ENCODE measurements around the gene CEP63. TPM values are rescaled to one million over a fixed set of nuclear protein-coding genes. Genes with fewer than 3 reads are reported as not detected.

CEP63 gene
- total RNA-seq, 1 experiment from 2014 or later, result 32.6 TPM

Other genes starting within 250 kb of the CEP63 start
- 86.1 and 87.6 TPM in 2 replicates for gene RYK, start 235.2 kb upstream of the CEP63 start, total RNA-seq (2014; rRNA removed; shearing (Covaris generic))
- gene AMOTL2, start 111.6 kb upstream of the CEP63 start, total RNA-seq (2014; rRNA removed; shearing (Covaris generic)), result 99.8 and 102 TPM in 2 replicates
- gene ANAPC13, start 72 bp upstream of the CEP63 start, total RNA-seq (2014; rRNA removed; shearing (Covaris generic)), result 59.1 and 72.6 TPM in 2 replicates
- gene KY, start 165.0 kb downstream of the CEP63 start, total RNA-seq (2014; rRNA removed; shearing (Covaris generic)), result 1.5 and 2.6 TPM in 2 replicates

Measured in Daoy (cell line).